ENCODE measurements around the gene SMTNL2.
A peak's percentile ranks its signal among the peaks of the same experiment; 100 is the strongest.
"Not testable (repeated sequence)": the region's sequence is repeated elsewhere in the genome, so short reads cannot be mapped to it uniquely, and the experiment has no call there.

Gene SMTNL2

GRCh38 chr17:4560837-4561256 is 23.5 kb upstream of the SMTNL2 start:
- no peak for DNase-seq

GRCh38 chr17:4562015-4562969 is 22.0 kb upstream of the SMTNL2 start:
- peak; percentile 26 for DNase-seq

- peak; percentile 73 for DNase-seq
Observed at GRCh38 chr17:4565209-4566141, 18.9 kb upstream of the SMTNL2 start.

GRCh38 chr17:4566785-4567184 is 17.5 kb upstream of the SMTNL2 start:
- DNase-seq = peak; percentile 53

DNA sequence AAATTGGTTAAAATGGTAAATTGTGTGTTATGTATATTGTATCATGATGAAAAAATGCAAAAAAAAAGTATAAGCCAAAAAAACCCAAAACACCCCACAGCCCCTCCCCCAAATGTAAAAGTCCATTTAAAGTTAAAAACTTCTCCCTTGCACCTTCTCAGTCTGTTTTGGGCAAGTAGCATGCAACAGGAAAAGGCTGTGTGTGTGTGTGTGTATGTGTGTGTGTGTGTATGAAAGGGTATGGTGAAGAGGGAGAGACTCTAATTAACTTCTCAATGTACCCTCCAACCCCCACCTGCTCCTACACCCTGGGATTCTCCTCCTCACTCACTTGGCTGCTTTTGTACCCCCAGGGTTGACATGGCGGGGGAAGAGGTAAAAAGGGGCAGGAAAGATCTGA is 14.7 kb upstream of the SMTNL2 start:
- no peak for DNase-seq

GRCh38 chr17:4572131-4572530 is 12.2 kb upstream of the SMTNL2 start:
- DNase-seq = no peak

GRCh38 chr17:4573115-4573514 is 11.2 kb upstream of the SMTNL2 start:
- DNase-seq = no peak

DNA sequence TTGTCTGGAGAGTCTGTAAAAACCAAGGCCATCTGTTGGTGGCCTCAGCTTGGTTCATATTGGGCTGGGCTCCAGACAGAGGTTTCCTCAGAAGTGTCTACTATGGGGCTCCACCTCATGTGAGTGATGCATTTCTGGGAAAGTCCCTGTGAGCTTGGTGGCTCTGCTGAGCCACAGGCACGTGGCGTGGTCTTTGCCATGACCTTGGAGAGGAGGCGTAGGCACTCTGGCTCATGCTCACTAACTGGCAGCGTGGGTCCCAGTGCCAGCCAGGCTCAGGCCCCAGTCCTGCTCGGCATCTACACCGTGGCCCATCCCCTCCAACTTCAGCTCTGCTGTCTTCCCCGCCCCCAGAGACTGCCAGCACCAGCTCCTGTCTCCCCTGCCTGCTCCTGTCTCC is 10.7 kb upstream of the SMTNL2 start:
- DNase-seq = peak; percentile 67

DNA sequence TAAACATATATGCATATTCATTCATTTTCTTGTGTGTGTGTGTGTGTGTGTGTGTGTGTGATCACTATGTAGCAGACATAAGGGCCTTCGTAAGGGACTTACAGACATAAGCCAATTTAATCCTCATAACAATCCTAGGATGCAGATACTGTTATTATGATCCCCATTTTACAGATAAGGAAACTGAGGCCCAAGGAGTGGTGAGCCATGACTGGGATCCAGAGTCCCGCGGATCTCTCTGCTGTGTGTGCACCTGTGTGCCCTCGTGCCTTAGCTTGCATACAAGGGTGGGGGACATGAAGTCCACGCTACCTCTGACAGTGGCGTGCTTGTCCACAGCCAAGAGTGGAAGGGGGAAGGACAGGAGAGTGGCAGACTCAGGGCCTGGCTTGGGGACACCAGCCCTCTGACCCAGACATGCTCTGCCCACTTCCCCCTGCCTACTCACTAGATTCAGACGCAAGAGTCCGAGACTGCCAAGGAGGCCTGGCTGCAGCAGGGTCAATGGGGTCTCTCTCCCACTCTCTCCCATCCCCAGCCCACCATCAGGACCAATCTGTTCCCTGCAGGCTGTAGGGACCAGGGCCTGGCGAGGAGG is 9.8 kb upstream of the SMTNL2 start:
- DNase-seq = no peak

DNA sequence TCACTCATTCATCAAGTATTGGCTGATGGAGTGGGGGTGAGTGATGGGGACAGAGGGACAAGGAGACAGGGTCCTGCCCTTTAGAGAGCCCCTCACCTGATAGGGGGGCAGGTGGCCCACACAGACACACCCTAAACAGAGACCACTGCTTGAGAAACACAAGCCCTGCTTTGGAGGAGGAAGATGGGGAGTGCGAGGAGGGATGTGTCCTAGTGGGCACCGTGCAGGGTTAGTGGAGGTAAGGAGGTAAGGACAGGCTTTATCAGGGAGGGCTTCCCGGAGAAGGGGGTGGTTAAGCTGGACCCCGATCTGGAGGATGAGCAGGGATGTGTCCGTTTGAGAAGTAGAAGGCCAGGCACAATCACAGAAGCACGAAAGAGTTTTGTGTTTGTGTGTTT is 8.2 kb upstream of the SMTNL2 start:
- DNase-seq = no peak

DNA sequence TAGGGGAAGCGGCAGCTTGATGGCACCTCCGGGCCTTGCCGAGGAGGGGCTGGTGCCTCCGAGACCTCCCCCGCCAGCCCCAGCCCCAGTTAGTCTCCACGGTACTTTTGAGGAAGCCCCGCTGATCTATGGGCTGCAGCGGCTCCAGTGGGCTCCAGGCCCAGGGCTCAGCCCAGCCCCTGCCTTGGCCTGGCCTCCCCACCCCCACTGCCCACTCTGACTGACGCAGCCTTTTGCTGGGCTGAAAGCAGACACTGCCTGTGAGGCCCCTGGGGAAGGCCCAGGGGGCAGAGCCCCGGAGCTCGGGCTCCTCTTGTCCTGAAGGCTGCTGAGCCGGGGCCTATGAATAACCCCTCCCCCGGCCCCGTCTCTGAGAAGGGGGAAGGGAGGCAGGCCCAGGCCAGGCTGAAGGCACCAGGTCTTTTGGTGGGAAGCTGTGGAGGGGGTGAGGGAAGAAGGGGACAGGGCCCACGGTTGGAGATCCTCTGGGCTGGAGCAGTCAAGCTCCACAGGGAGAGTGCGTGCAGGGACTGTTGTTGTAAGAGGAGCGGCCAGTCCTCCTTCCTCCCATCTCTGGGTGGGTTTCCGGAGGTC is 7.5 kb upstream of the SMTNL2 start:
- DNase-seq = no peak

GRCh38 chr17:4577386-4577993 is 6.8 kb upstream of the SMTNL2 start:
- DNase-seq = no peak

GRCh38 chr17:4578349-4578748 is 6.0 kb upstream of the SMTNL2 start:
- DNase-seq = not testable (repeated sequence)

DNA sequence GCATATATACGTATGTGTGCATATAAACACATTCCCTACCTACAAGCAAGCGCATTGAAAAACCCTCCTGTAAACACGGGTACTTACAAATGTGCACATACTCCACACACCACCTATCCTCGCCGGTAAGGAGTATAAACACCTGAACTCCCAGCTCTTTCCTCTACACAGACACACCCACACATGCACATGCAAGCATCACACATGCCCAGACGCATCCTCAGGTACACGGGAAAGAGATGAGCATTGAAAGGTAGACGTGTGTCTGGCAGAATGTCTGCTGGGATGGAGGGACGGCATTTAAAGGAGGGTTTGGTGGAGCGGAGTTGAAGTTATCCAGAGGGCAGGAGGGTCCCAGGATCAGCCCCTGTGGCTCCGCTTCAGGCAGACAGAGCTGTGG is 4.7 kb upstream of the SMTNL2 start:
- no peak for DNase-seq

DNA sequence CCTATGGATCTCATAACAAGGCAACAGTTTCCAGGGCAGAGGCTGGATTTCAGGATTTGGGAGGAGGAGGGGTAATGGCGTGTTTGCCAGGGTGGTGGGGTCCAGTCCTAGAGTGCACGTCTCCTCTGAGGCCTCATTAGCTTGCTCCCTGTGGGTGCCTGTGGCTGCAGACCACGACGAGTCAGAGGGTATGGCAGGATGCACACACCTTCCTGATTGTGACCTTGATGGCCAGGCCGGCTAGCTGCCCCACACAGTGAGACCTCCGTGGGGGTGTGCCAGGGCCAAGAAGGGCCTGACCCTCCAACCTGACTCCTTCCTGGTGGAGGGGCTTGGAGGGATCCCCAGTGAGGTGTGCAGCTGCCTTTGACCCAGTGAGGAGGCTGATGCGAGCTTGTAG is 4.0 kb upstream of the SMTNL2 start:
- no peak for DNase-seq

- DNase-seq = no peak
Observed at GRCh38 chr17:4582101-4582501, 2.2 kb upstream of the SMTNL2 start.

GRCh38 chr17:4582691-4583090 is 1.6 kb upstream of the SMTNL2 start:
- no peak for DNase-seq

DNA sequence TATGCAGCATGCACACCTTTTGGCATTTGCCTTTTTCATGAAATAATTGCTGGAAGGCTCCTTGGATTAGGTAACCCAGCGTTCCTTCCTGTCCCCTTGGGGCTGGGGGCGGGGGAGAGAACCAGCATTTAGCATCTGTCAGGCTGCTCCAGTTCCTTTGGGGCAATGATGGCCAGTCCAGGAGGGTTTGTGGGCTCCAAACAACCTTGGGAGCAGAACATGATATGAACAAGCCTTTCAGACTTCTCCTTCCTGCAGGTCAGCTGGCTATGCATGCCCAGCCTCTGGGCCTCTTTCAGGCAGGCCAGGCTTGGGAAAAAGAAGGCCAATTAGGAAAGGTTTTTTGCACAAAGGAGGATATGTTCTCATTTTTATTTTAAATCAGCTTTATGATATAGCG is 1.1 kb upstream of the SMTNL2 start:
- DNase-seq = no peak

- peak; percentile 53 for DNase-seq
Observed at GRCh38 chr17:4583782-4584100, 588 bp upstream of the SMTNL2 start.

DNA sequence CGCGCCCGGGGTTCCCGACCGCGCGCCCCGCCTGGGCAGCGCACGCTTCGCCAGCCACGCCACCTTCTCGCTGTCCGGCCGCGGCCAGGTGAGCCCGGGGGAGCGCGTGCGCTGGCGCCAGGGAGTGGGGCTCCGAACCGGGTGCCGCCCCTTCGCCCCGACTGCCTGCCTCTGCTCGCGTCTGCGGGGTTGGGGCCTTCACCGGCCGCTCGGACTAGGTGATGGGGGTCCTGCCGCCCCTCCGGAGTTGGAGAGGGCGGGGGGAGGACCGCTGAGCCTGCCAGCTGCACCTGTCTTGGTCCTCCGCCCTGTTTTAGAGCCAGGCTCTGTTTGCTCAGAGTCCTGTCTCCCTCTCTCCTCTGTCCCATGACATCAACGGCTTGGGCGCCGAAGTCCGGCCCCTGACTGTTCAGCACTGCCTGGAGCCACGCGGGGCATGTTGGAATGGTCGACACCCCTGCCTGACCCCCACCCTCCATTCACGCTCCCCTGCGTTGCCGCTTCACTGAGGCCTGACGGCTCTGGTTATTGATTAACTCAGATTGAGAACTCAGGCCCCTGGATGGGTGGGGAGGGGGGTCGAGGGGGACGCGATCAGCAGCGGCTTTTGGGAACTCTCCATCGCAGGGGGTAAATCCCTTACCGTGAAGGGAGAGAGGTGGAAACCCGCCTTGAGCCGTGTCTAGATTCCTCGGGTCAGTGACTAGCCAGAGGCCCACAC is 748 bp downstream of the SMTNL2 start:
- DNase-seq = no peak

DNA sequence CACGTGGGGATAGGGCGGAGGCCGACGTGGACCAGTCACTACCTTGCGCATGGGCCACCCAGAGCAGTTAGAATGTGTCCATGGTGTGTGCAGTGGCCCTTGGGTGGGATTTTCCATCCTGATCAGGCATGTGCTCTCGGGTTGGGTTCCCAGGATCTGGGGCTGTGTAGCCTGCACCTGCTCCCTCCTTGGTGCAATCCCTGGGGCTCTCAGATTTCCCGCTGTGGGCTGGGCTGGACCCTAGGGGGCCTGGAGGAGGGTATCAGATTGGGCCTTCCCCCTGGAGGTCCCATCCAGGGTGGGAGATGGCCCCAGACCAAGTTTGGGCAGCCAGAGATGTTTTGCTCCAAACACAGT is 1.3 kb downstream of the SMTNL2 start:
- DNase-seq = no peak

GRCh38 chr17:4586043-4586442 is 1.7 kb downstream of the SMTNL2 start:
- DNase-seq = no peak
